GM08714 (cell line): ENCODE results near the gene SETD7.

ENCODE experiments used
- H3K4me3 ChIP-seq: fragments of 200-500 bp; sonication (Bioruptor generic); 2 replicates; pipeline ENCODE4 v1.5.1; 2014; ENCODE audit warnings: mild to moderate bottlenecking, low read length, inconsistent platforms
- ZNF274 ChIP-seq: IDR thresholded peaks from 2 replicates; pipeline ENCODE4 v1.6.1; 2012; ENCODE audit warnings: mild to moderate bottlenecking, low read depth, low read length

The SETD7 gene

GRCh38 chr4:139523076-139523475 lies 32.9 kb downstream of the SETD7 start:
- no peak for TF ChIP-seq ZNF274
- H3K4me3 ChIP-seq = no peak overlapping the region

GRCh38 chr4:139522457-139522856 lies 33.6 kb downstream of the SETD7 start:
- TF ChIP-seq ZNF274 = no peak
- no peak overlapping the region for H3K4me3 ChIP-seq

- no peak overlapping the region for H3K4me3 ChIP-seq
- no peak for TF ChIP-seq ZNF274
These were observed 34.1 kb downstream of the SETD7 start for GRCh38 chr4:139521754-139522401.

GRCh38 chr4:139515531-139515958 lies 40.5 kb downstream of the SETD7 start:
- TF ChIP-seq ZNF274 = no peak
- H3K4me3 ChIP-seq = no peak overlapping the region

- no peak for TF ChIP-seq ZNF274
- H3K4me3 ChIP-seq = no peak overlapping the region
These were observed 41.5 kb downstream of the SETD7 start for GRCh38 chr4:139514382-139515059.

GRCh38 chr4:139511320-139511719 lies 44.7 kb downstream of the SETD7 start:
- TF ChIP-seq ZNF274 = no peak
- no peak overlapping the region for H3K4me3 ChIP-seq

GRCh38 chr4:139509727-139510410 lies 46.1 kb downstream of the SETD7 start:
- TF ChIP-seq ZNF274 = no peak
- H3K4me3 ChIP-seq = no peak overlapping the region

GRCh38 chr4:139508581-139509237 lies 47.3 kb downstream of the SETD7 start:
- TF ChIP-seq ZNF274 = no peak

GRCh38 chr4:139506774-139507173 lies 49.2 kb downstream of the SETD7 start:
- no peak for TF ChIP-seq ZNF274
- no peak overlapping the region for H3K4me3 ChIP-seq

More at GRCh38 chr4:139508581-139509237, 47.3 kb downstream of the SETD7 start:
- H3K4me3 ChIP-seq = no peak overlapping the region

- no peak for TF ChIP-seq ZNF274
- no peak overlapping the region for H3K4me3 ChIP-seq
These were observed 52.3 kb downstream of the SETD7 start for GRCh38 chr4:139503622-139504166.

- no peak overlapping the region for H3K4me3 ChIP-seq
- no peak for TF ChIP-seq ZNF274
These were observed 53.8 kb downstream of the SETD7 start for GRCh38 chr4:139501927-139502899.

GRCh38 chr4:139501527-139501926 lies 54.5 kb downstream of the SETD7 start:
- TF ChIP-seq ZNF274 = no peak
- H3K4me3 ChIP-seq = no peak overlapping the region

- TF ChIP-seq ZNF274 = no peak
These were observed 54.9 kb downstream of the SETD7 start for GRCh38 chr4:139501117-139501516.

More at GRCh38 chr4:139501117-139501516, 54.9 kb downstream of the SETD7 start:
- H3K4me3 ChIP-seq = no peak overlapping the region
